Mucosa of descending colon (tissue), 3 donors: ENCODE results near the gene TRABD2B. TPM values are rescaled to one million over a fixed set of nuclear protein-coding genes. Genes with fewer than 3 reads are reported as not detected.

Experiments used
- ATAC-seq: fragments of 200-7000 bp; cut with Tn5 transposase; one replicate; pipeline ENCODE4 v1.9.1; 2020; ENCODE audit warnings: mild to moderate bottlenecking, moderate library complexity
- DNase-seq, 3 donors: peaks; one replicate each; pipeline ENCODE4 v3.0.0-alpha.2; 2020
- H3K36me3 ChIP-seq: fragments of 200-600 bp; one replicate; pipeline ENCODE4 v1.8.0; 2021; ENCODE audit warnings: low read depth, mild to moderate bottlenecking
- H3K4me1 ChIP-seq: fragments of 200-600 bp; one replicate; pipeline ENCODE4 v1.8.0; 2021; ENCODE audit warnings: low read depth, mild to moderate bottlenecking
- H3K4me3 ChIP-seq: fragments of 200-600 bp; one replicate; pipeline ENCODE4 v1.8.0; 2021; ENCODE audit warnings: mild to moderate bottlenecking
- H3K9me3 ChIP-seq: fragments of 200-600 bp; one replicate; pipeline ENCODE4 v1.8.0; 2021; ENCODE audit warnings: mild to moderate bottlenecking
- CTCF ChIP-seq: fragments of 200-600 bp; IDR thresholded peaks from one replicate; pipeline ENCODE4 v1.8.0; 2022; ENCODE audit warnings: antibody characterized with exemption, mild to moderate bottlenecking
- intact Hi-C, 2 donors: fragments of 100-400 bp; cut with DNase I in 1 of 2; cut with micrococcal nuclease in 1 of 2; formaldehyde crosslinking; loops; one replicate each; pipeline versions ENCODE4 v1.11.0 to v1.11.1; 2022; cut with DNase I, micrococcal nuclease
- total RNA-seq, 3 donors: library from RNA; stranded (reverse); fragmentation: NEBNext Ultra II Directional in 2 of 3; extraction: Animal tissue kit (Norgen Biotek cat#: 25700) in 2 of 3; gene quantifications; one replicate each; pipeline versions ENCODE4 v1.2.1 to v1.2.4, GENCODE V29; 2021 to 2023
- donor health status: DM: no; HTN: no; CAD: no; lungs with moderate emphysema.
- donor health status: DM: no; HTN: no; CAD: no.
- donor health status: DM: no; HTN: yes; CAD: no.

The TRABD2B gene
- total RNA-seq, 3 donors from 2014 or later: 0.35 to 2.0 (median 2.0) TPM

GRCh38 chr1:47796626-47797025 is 200.6 kb downstream of the TRABD2B start:
- DNase-seq (no peak), ATAC-seq (no peak)
- Histone ChIP-seq H3K4me3 (no peak overlapping the region), H3K9me3 (no peaks in the 10 kb centered on the region), H3K36me3 (no peaks in the 10 kb centered on the region), H3K4me1 (no peaks in the 10 kb centered on the region)
- TF ChIP-seq CTCF: no peak
- intact Hi-C loops: no loop called here

GRCh38 chr1:47795102-47795501 is 202.1 kb downstream of the TRABD2B start:
- Histone ChIP-seq H3K4me3 (no peak overlapping the region), H3K9me3 (no peaks in the 10 kb centered on the region), H3K4me1 (no peaks in the 10 kb centered on the region), H3K36me3 (no peaks in the 10 kb centered on the region)
- ATAC-seq: no peak
- DNase-seq: no peak
- no peak for TF ChIP-seq CTCF
- intact Hi-C loops: no loop called here

GRCh38 chr1:47794530-47794929 is 202.7 kb downstream of the TRABD2B start:
- Histone ChIP-seq H3K36me3 (no peaks in the 10 kb centered on the region), H3K9me3 (no peaks in the 10 kb centered on the region), H3K4me1 (no peaks in the 10 kb centered on the region), H3K4me3 (no peak overlapping the region)
- intact Hi-C loops: no loop called here
- TF ChIP-seq CTCF: no peak
- no peak for ATAC-seq
- no peak for DNase-seq

GRCh38 chr1:47794081-47794480 is 203.1 kb downstream of the TRABD2B start:
- DNase-seq (no peak), ATAC-seq (no peak)
- H3K9me3 ChIP-seq: no peaks in the 10 kb centered on the region
- H3K4me3 ChIP-seq: no peak overlapping the region
- no peaks in the 10 kb centered on the region for H3K36me3 ChIP-seq
- intact Hi-C loops: no loop called here
- no peaks in the 10 kb centered on the region for H3K4me1 ChIP-seq
- TF ChIP-seq CTCF: no peak

- no peak overlapping the region for H3K4me3 ChIP-seq
- intact Hi-C loops: no loop called here
- no peaks in the 10 kb centered on the region for H3K36me3 ChIP-seq
- ATAC-seq: no peak
- no peak for TF ChIP-seq CTCF
- DNase-seq: no peak
- no peaks in the 10 kb centered on the region for H3K4me1 ChIP-seq
- no peaks in the 10 kb centered on the region for H3K9me3 ChIP-seq
Measured at GRCh38 chr1:47793563-47793962, 203.6 kb downstream of the TRABD2B start.

GRCh38 chr1:47792779-47793178 is 204.4 kb downstream of the TRABD2B start:
- H3K9me3 ChIP-seq: no peaks in the 10 kb centered on the region
- TF ChIP-seq CTCF: no peak
- no peaks in the 10 kb centered on the region for H3K4me1 ChIP-seq
- no peak overlapping the region for H3K4me3 ChIP-seq
- no peak for ATAC-seq
- H3K36me3 ChIP-seq: no peaks in the 10 kb centered on the region
- no peak for DNase-seq
- intact Hi-C loops: no loop called here
